ENCODE results near the gene METTL6.
"Not testable (repeated sequence)": the region's sequence is repeated elsewhere in the genome, so short reads cannot be mapped to it uniquely, and the experiment has no call there.

METTL6 gene

GRCh38 chr3:15401936-15402335 lies 25.4 kb downstream of the METTL6 start:
- no peak for DNase-seq

DNA sequence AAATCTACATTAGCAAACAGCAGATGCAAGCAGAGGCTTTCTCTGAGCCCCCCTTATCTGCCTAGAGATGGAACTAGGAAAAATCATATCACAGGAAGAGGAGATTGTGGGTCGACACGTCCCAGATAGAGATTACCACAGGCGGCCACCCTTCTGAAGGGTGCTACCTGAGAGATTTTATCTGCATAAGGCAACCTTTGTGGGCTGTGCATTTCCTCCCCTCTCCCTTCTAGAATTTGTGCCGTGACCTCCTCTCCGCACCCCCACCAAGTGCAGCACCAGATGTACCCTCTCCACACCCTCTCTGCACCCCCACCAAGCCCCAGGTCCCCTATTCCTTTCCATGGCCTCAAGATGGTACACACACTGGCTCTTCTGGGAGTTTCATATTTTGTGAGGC lies 27.4 kb downstream of the METTL6 start:
- DNase-seq = no peak

DNA sequence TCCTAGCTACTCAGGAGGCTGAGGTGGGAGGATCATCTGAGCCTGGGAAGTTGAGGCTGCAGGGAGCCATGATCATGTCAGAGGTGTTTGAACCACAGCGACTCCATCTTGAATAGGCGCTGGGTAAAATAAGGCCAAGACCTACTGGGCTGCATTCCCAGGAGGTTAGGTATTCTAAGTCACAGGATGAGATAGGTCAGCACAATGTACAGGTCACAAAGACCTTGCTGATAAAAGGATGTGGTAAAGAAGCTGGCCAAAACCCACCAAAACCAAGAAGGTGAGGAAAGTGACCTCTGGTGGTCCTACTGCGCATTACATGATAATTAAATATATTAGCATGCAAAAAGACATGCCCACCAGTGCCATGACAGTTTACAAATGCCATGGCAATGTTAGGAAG lies 28.6 kb downstream of the METTL6 start:
- not testable (repeated sequence) for DNase-seq

DNA sequence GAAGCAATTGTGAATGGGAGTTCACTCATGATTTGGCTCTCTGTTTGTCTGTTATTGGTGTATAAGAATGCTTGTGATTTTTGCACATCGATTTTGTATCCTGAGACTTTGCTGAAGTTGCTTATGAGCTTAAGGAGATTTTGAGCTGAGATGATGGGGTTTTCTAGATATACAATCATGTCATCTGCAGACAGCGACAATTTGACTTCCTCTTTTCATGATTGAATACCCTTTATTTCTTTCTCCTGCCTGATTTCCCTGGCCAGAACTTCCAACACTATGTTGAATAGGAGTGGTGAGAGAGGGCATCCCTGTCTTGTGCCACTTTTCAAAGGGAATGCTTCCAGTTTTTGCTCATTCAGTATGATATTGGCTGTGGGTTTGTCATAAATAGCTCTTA lies 34.1 kb downstream of the METTL6 start:
- not testable (repeated sequence) for DNase-seq

DNA sequence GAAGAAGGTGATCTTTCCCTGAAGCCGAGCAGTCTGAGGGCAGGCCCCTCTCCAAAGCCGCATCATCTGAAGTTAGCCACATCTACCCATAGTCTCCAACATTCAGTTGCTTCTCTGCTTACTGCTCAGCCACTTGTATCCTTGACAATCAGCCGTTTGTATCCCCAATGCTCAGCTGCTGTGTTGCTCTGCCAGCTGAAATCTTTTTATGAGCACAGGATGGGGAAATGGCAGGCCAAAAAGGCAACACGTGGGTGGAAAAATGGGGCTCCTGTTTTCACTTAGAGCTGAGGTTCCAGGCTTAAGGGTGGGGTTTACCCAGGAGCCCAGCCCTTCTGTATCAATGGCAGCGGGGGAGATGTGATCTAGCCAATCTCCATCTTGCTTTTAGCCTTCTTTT lies 36.3 kb downstream of the METTL6 start:
- DNase-seq = no peak

GRCh38 chr3:15390460-15390859 lies 36.9 kb downstream of the METTL6 start:
- no peak for DNase-seq

GRCh38 chr3:15388335-15388734 lies 39.0 kb downstream of the METTL6 start:
- not testable (repeated sequence) for DNase-seq

DNA sequence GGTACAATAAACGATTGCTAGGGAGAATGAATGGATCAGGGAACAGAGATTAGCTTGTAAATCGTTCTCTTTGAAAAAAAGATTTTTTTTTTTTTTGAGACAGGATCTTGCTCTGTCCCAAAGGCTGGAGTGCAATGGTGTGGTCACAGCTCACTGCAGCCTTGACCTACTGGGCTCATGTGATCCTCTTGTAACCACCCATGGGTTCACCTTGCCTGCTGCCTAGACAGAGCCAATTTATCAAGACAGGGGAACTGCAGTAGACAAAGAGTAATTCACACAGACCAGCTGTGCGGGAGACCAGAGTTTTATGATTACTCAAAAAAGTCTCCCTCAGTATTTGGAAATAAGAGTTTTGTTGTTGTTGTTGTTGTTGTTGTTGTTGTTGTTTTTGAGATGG lies 39.6 kb downstream of the METTL6 start:
- no peak for DNase-seq

- no peak for DNase-seq
These were observed 40.2 kb downstream of the METTL6 start for GRCh38 chr3:15387171-15387581.

GRCh38 chr3:15386654-15386955 lies 40.7 kb downstream of the METTL6 start:
- DNase-seq = not testable (repeated sequence)

GRCh38 chr3:15385901-15386653 lies 41.3 kb downstream of the METTL6 start:
- DNase-seq = no peak

GRCh38 chr3:15385238-15385695 lies 42.1 kb downstream of the METTL6 start:
- DNase-seq = not testable (repeated sequence)

- no peak for DNase-seq
These were observed 42.7 kb downstream of the METTL6 start for GRCh38 chr3:15384510-15385237.

DNA sequence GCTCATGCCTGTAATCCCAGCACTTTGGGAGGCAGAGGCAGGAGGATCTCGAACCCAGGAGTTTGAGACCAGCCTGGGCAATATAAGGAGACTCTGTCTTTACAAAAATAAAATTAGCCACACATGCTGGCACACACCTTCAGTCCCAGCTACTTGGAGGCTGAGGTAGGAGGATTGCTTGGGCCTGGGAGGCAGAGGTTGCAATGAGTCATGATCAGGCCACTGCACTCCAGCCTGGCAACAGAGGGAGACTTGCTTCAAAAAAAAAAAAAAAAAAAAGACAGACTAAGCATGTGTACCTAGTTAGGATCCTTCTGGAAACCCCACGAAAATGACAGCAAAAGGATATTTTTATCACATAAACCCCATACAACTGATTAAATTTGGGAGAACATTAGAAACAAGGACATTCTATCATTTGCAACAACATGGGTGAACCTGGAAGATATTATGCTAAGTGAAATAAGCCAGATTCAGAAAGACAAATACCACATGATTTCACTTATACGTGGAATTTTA lies 44.9 kb downstream of the METTL6 start:
- no peak for DNase-seq

DNA sequence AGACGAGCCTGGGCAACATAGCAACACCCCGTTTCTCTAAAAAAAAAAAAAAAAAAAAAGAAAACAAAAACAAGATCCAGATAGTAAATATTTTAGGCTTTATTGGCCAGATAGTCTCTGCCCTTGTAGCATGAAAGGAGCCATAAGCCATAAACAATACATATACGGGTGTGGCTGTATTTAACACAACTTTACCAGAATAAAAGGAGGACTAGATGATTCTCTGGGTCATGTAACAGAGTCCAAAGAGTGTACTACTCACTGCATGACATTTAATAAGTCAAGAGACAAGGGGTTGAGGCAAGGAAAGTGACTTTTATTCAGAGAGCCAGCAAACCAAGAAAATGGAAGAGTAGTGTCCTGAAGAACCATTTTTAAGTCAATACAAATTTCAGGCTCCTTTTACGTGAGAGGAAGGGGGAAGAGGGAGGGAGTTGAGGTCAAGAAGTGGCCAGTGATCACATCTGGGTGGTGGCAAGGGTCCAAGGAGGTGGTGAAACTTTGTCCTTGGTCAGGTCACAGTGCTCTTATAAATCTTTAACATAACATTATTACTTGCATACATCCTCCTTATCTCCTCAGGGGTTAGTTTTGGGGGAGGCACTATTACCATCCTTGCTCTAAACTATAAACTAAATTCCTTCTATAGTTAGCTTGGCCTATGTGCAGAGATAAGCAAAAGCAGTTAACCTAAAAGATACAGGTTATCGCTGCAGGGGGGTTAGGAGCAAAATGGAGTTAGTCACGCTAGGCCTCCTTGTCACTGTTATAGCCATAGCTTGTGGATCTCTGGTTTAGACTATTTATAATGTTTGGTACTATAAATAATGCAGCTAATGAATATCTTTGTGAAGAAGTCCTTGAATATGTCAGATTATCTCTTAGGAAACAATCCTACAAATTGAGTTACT lies 46.1 kb downstream of the METTL6 start:
- DNase-seq = no peak

GRCh38 chr3:15377961-15378791 lies 49.2 kb downstream of the METTL6 start:
- DNase-seq = peak; percentile 91

GRCh38 chr3:15375461-15376000 lies 51.8 kb downstream of the METTL6 start:
- no peak for DNase-seq

GRCh38 chr3:15372918-15373317 lies 54.4 kb downstream of the METTL6 start:
- DNase-seq = no peak

- DNase-seq = no peak
These were observed 58.7 kb downstream of the METTL6 start for GRCh38 chr3:15368561-15369135.

DNA sequence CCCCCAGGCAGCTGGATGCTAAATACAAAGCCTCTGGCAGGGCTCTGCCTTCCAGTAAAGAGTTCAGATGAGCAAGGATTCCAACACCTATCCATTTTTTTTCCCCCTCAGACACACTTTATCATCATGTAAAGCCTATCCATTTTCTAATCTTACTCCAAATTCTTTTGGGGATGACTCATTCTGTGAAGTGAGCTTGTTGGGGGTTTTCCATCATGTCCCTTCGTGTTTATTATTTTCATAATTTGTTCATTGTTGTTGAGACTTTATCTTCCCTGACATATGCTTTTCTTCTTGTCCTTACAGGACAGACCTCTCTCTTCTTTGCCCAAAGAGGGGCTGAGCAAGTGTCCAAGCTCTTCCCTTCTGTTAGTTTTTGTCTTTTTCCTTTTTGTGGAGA lies 60.3 kb downstream of the METTL6 start:
- no peak for DNase-seq

GRCh38 chr3:15364078-15364477 lies 63.3 kb downstream of the METTL6 start:
- DNase-seq = not testable (repeated sequence)

All from effector CD8-positive, alpha-beta T cell (primary cell).